ENCODE data around the gene NXPH3.

NXPH3 gene

GRCh38 chr17:49631496-49631895 is 55.8 kb downstream of the NXPH3 start:
- Histone ChIP-seq H3K4me1 (ENCODE audit: insufficient read depth, low read length, poor library complexity, severe bottlenecking) (no peaks in the 10 kb centered on the region), H2AFZ (ENCODE audit: low read length) (no peak overlapping the region), H3K4me3 (ENCODE audit: low read length, poor library complexity, severe bottlenecking) (no peak overlapping the region), H3K9me3 (ENCODE audit: insufficient read depth, low read depth, low read length) (no peaks in the 10 kb centered on the region), H3K9me2 (replicated peaks; ENCODE audit: low read depth, low read length) (no peaks in the 10 kb centered on the region), H3F3A (ENCODE audit: low read depth) (no peaks in the 10 kb centered on the region), H3K4me2 (ENCODE audit: low read depth, low read length, poor library complexity, severe bottlenecking) (no peak overlapping the region), H3K9ac (ENCODE audit: low read depth, low read length, poor library complexity, severe bottlenecking) (no peak overlapping the region), H3K36me3 (ENCODE audit: insufficient read depth, low read length) (no peaks in the 10 kb centered on the region; the same call in 1 of the 2 replicates), H3K27me3 (ENCODE audit: insufficient read depth, low read length, poor library complexity, severe bottlenecking) (no peaks in the 10 kb centered on the region), H3K79me2 (ENCODE audit: insufficient read depth, low read length) (peaks cover 87% of the 10 kb centered on the region), H4K20me1 (ENCODE audit: insufficient read depth, low read length, poor library complexity, severe bottlenecking) (peaks cover 40% of the 10 kb centered on the region)
- TF ChIP-seq EZH2phosphoT487 (IDR thresholded peaks at IDR 0.05; ENCODE audit: borderline replicate concordance), result no peak
- TF ChIP-seq, protein P1, sequence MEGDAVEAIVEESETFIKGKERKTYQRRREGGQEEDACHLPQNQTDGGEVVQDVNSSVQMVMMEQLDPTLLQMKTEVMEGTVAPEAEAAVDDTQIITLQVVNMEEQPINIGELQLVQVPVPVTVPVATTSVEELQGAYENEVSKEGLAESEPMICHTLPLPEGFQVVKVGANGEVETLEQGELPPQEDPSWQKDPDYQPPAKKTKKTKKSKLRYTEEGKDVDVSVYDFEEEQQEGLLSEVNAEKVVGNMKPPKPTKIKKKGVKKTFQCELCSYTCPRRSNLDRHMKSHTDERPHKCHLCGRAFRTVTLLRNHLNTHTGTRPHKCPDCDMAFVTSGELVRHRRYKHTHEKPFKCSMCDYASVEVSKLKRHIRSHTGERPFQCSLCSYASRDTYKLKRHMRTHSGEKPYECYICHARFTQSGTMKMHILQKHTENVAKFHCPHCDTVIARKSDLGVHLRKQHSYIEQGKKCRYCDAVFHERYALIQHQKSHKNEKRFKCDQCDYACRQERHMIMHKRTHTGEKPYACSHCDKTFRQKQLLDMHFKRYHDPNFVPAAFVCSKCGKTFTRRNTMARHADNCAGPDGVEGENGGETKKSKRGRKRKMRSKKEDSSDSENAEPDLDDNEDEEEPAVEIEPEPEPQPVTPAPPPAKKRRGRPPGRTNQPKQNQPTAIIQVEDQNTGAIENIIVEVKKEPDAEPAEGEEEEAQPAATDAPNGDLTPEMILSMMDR (conservative IDR thresholded peaks at IDR 0.05; ENCODE audit: low read length), result no peak

Data from Loucy (cell line).